ENCODE measurements around the gene RRAGB. TPM values are rescaled to one million over a fixed set of nuclear protein-coding genes. Genes with fewer than 3 reads are reported as not detected.
"Not testable (repeated sequence)": the region's sequence is repeated elsewhere in the genome, so short reads cannot be mapped to it uniquely, and the experiment has no call there.

Gene RRAGB, protein sequence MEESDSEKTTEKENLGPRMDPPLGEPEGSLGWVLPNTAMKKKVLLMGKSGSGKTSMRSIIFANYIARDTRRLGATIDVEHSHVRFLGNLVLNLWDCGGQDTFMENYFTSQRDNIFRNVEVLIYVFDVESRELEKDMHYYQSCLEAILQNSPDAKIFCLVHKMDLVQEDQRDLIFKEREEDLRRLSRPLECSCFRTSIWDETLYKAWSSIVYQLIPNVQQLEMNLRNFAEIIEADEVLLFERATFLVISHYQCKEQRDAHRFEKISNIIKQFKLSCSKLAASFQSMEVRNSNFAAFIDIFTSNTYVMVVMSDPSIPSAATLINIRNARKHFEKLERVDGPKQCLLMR
- 10 to 100 TPM; 16.6 to 19.3 TPM for total RNA-seq
- long read RNA-seq, donor 1, partial matches to known transcripts, result 1 of 9 reads
- long read RNA-seq, donor 1, other reads (novel, unspliced or antisense), result 3 of 9 reads
- long read RNA-seq, donor 2, transcript RRAGB-202 (10 exons, 2,061 nt), result major isoform, 21 of 32 reads
- long read RNA-seq, donor 2, partial matches to known transcripts, result 4 of 32 reads
- long read RNA-seq, donor 2, other reads (novel, unspliced or antisense), result 5 of 32 reads

DNA sequence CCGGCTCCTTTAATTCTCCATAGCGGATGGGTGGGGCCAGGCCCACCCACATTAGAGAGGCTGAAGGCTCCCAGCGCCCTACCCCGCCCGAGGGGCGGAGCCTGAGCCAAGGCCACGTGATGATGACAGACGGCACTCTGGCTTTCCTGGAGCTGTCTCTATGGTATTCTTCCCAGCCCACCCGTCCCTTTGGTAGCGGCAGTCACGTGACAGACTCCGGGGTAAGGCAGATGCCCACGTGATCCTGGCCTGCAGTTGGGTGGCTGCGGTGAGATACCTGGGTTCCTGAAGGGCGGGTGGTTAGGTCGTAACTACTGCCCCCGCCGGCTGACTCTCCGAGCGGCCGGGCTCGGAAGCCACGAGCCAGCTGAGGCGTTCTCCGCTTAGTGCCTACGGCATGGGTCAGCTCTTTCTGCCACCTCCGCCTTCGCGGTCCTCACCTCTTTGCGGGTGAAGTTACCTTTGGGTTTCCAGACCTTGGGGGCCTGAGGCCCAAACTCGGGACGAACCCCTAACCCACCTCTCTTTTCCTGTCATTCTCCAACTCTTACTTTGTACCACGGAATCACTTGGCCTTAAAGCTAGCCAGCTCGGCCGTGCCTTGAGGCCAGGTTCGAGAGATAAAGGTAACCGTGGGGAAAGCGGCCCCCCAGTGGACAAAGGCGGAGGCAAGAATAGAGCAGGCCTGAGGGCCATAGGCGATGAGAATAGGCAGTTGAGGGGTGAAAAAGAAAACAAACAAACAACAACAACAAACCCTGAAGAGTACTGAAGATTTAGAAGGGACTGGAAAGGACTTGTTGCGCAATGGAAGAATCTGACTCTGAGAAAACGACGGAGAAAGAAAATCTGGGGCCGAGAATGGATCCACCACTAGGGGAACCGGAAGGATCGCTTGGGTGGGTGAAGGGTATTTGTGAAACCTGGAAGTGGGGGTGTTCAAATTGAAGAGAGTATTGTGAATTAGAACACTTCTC lies at the start of gene RRAGB:
RRAGB (plus strand) TSS at position 229 of the 977 bp plus-strand sequence; CDS start at position 808, 579 bp downstream.
- intact Hi-C loops (cut with DNase I), result no loop called here
- DNase-seq (ENCODE audit: low spot score), result peak; percentile 97

DNA sequence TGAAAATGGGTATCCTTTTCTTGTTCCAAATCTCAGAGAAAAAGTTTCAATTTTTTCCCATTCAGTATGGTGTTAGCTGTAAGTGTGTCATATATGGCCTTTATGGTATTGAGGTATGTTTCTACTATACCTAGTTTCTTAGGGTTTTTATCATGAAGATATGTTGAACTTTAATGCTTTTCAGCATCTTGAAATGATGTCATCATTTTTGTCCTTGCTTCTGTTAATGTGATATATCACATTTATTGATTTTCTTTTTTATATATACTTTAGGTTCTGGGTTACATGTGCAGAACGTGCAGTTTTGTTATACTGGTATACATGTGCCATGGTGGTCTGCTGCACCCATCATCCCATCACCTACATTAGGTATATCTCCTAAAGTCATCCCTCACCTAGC lies 49.5 kb upstream of the RRAGB start:
- intact Hi-C loops (cut with DNase I), result no loop called here

DNA sequence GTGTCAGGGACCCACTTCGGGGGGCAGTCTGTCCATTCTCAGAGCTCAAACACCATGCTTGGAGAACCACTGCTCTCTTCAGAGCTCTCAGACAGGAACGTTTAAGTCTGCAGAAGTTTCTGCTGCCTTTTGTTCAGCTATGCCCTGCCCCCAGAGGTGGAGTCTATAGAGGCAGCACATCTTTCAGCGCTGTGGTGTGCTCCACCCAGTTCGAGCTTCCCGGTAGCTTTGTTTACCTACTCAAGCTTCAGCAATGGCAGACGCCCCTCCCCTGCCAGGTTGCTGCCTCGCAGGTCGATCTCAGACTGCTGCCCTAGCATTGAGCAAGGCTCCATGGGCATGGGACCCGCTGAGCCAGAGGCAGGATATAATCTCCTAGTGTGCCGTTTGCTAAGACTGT lies 29.0 kb upstream of the RRAGB start:
- DNase-seq (ENCODE audit: low spot score); intact Hi-C loops (cut with DNase I): not testable (repeated sequence)

More for the DNA sequence above, 49.5 kb upstream of the RRAGB start:
- DNase-seq (ENCODE audit: low spot score), result no peak

DNA sequence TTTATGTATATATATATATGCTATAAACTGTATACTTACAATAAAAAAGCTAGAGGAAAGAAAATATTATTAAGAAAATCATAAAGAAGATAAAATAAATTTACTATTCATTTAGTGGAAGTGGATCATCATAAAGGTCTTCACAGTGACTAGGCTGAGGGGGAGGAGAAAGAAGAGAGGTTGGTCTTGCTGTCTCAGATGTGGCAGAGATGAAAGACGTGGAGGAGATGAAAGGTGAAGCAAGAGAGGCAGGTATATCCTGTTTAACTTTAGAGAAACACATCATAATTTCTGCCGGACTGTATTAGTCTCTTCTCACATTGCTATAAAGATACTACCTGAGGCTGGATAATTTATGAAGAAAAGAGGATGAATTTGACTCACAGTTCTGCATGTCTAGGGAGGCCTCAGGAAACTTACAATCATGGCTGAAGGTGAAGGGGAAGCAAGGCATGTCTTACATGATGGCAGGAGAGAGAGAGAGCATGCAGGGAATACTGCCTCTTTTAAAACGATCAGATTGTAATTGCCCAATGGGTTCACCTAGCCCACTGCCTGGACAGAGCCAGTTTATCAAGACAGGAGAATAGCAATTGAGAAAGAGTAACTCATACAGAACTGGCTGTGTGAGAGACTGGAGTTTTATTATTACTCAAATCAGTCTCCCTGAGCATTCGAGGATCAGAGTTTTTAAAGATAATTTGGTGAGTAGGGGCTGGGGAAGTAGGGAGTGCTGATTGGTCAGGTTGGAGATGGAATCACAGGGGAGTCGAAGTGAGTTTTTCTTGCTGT lies 22.1 kb upstream of the RRAGB start:
- intact Hi-C loops (cut with DNase I), result no loop called here
- no peak for DNase-seq (ENCODE audit: low spot score)

DNA sequence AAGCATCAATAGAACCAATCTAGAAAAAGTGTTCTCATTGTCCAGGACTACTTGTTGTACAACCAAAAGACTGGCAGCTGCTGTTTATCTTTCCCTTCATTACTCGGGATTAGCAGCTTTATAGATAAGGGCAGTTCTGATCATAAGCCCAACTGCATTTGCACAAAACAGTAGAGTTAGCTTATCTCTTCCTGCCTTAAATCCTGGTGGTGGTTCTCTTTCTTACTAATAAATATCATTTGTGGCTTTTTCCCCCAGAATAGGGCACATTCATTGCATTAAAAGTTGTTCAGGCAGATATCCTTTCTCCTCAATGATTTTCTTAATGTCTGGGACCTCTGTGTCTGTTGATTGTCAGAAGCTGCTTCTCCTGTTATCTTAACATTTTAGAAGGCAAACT lies 20.2 kb upstream of the RRAGB start:
- intact Hi-C loops (cut with DNase I), result no loop called here

DNA sequence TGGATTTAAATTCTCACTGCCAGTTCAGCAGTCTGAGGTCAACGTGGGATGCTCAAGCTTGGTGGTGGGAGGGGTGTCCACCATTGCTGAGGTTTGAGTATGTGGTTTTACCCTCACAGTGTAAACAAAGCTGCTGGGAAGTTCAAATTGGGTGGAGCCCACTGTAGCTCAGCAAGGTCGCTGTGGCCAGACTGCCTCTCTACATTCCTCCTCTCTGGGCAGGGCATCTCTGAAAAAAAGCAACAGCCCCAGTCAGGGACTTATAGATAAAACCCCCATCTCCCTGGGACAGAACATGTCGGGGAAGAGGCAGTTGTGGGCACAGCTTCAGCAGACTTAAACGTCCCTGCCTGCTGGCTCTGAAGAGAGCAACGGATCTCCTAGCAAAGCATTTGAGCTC lies 14.9 kb upstream of the RRAGB start:
- intact Hi-C loops (cut with DNase I), result no loop called here
- DNase-seq (ENCODE audit: low spot score), result no peak

More for the DNA sequence above, 20.2 kb upstream of the RRAGB start:
- no peak for DNase-seq (ENCODE audit: low spot score)

DNA sequence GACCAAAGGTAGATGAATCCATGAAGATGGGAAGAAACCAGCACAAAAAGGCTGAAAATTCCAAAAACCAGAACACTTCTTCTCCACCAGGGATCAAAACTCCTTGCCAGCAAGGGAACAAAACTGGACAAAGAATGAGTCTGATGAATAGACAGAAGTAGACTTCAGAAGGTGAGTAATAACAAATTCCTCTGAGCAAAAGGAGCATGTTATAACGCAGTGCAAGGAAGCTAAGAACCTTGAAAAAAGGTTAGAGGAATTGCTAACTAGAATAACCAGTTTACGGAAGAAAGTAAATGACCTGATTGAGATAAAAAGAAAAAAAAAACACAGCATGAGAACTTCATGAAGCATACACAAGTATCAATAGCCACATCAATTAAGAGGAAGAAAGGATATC lies 14.1 kb upstream of the RRAGB start:
- DNase-seq (ENCODE audit: low spot score); intact Hi-C loops (cut with DNase I): not testable (repeated sequence)

DNA sequence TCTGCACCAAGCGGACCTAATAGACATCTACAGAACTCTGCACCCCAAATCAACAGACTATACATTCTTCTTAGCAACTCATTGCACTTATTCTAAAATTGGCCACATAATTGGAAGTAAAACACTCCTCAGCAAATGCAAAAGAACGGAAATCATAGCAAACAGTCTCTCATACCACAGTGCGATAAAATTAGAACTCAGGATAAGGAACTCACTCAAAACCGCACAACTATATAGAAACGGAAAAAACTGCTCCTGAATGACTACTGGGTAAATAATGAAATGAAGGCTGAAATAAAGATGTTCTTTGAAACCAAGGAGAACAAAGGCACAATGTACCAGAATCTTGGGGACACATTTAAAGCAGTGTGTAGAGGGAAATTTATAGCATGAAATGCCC lies 12.5 kb upstream of the RRAGB start:
- intact Hi-C loops (cut with DNase I); DNase-seq (ENCODE audit: low spot score): not testable (repeated sequence)

DNA sequence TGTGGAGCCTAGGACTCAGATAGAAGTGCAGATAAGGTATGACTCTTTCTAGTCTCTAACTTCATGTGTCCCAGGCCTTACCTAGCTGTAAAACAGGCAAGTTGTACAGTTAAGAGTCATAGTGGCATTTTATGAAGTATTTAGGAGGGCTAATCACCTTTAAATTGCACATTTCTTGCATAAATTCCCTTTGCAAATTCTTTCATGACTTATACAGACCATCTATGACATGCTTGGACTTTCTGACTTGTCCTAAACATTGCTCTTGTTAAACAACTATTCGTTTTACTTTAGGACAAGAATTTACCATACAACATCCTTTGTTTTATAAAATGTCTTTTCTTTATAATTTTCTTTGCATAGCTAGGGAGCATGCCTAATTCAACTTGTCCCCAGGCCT lies 7.8 kb upstream of the RRAGB start:
- intact Hi-C loops (cut with DNase I), result no loop called here

DNA sequence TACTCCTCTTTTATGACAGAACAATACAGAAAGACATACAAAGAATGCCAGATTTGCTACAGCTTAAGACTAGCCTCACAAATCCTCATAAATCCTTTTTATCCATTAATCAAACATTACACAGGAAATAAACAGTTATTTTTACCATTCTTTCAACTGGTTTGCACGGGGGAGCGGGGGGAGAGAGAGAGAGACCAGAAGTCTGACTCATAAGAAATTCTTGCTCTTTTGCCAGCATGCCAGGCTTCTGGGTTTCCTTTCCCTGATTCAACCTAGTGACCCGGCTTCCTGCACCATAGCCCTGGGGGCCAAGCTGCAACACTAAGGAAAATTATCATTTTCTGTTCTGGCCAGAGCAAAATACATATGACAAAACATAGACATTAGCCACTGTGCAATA lies 6.8 kb upstream of the RRAGB start:
- no peak for DNase-seq (ENCODE audit: low spot score)
- intact Hi-C loops (cut with DNase I), result no loop called here

More for the DNA sequence above, 7.8 kb upstream of the RRAGB start:
- no peak for DNase-seq (ENCODE audit: low spot score)

DNA sequence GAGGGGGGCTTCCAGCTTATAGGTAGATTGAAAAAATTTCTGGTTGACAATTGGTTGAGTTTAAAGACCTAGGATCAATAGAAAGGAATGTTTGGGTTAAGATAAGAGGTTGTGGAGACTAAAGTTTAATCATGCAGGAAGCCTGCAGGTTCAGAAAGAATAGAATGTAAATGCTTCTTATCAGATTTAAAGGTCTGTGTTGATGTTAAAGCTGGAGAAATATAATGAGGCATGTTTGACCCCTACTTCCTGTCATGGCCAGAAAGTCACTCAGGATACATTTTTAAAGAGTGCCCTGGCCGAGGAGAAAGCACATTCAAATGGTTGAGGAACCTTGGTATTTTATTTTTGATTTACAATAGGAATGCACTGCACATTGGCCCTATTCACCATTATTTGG lies 3.9 kb upstream of the RRAGB start:
- DNase-seq (ENCODE audit: low spot score), result no peak
- intact Hi-C loops (cut with DNase I), result no loop called here

DNA sequence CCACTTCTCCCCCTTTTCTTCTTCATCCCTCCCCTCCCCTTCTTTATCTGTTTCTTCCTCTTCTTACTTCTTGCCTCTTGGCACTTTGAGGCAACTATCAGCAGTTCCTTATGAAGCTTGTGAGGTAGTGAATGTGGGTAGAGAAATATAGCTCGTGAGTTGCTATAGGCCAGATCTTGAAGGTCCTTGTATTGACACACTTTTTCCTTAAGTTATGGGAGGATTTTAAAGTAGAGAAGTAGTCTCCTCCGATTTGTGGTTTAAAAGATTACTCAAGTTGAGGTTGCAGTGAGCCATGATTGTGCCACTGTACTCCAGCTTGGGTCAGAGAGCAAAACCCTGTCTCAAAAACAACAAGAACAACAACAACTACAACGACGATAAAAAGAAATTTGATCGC lies 3.4 kb upstream of the RRAGB start:
- intact Hi-C loops (cut with DNase I), result no loop called here
- no peak for DNase-seq (ENCODE audit: low spot score)

DNA sequence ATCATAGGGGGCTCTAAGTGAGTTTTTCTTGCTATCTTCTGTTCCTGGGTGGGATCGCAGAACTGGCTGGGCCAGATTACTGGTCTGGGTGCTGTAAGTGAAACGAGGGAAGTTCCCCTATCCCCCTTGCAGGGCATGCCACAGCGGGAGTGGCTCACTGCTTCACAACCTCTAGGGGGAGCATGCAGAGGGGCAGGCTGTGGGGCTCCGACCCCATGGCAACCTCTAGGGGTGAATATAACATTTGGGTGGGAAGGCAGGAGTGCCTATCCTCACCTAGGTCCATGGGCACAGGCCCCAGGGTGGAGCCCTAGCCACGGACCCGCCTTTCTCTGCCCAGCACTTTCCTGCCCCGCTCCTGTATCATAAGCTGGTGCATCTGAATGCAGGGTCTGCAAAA lies 1.7 kb upstream of the RRAGB start:
- intact Hi-C loops (cut with DNase I), result no loop called here
- no peak for DNase-seq (ENCODE audit: low spot score)

DNA sequence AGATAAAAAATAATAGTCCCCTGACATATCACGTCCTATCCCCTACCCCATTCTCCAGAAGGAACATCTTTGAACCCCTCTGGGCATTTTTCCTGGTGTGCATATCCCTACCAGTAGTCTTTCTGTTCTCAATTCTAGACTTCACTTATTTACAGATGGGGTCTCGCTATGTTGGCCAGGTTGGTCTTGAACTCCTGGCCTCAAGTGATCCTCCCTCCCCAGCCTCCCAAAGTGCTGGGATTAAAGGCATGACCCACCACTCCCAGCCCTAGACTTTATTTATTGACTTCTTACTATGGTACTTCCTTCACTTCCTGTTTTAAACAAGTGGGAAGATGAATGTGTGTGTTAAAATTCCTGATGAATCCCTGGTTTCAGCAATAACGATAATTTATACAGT lies 612 bp upstream of the RRAGB start:
- DNase-seq (ENCODE audit: low spot score), result no peak
- intact Hi-C loops (cut with DNase I), result no loop called here

DNA sequence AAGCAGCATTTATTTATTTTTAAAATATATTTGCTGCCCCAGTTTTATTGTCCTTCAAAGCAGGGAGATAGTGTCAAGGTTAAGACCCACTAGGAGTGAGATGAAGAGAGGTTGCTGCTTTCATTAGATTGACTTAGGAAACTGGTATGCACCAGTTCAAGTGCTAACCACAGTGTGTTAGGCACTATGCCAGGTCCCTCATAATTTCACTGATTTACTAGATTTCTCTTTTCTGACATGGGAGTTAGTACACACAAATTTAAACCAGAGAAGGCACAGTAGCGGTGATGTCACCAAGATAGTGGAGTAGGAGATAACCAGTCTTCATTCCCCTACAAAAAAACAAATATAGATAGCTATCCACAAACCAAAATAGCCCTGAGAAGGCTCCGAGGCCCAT lies 14.3 kb downstream of the RRAGB start:
- no peak for DNase-seq (ENCODE audit: low spot score)
- intact Hi-C loops (cut with DNase I), result no loop called here

DNA sequence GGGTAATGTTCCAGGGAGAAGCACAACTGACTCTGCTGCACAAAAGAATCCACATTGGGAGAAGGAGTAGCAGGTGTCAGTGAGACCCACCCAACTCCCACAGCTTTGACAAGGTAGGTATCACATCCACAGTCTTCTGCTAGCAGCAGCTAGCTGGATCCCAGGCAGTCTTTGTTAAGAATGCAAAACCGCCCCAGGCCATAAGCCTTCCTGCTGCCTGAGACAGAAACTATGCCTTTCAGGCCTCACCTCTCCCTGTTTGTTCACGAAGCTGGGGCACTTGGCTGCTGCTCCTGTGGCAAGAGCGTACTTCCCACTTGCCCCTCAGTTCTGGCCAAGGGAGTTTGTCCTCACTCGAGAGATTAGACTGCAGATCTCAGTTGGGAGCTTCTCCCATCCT lies 21.4 kb downstream of the RRAGB start:
- DNase-seq (ENCODE audit: low spot score), result no peak
- intact Hi-C loops (cut with DNase I), result no loop called here

DNA sequence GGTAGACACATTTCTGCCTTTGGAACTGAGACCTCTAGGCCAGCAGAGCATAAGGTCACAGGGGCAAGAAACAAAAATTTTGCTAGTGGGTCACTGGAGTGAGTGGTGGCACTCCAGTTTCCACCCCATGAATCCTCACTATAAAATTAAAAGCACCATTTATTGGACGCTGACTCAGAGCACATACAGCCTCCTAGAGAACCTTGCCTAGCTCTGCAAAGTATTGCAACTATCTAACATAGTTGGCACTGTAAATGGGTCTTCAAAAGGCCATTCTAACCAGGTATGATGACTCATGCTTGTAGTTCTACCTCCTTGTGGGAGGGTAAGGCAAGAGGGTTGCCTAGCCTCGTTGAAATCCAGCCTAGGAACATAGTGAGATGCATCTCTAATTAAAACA lies 25.1 kb downstream of the RRAGB start:
- DNase-seq (ENCODE audit: low spot score), result no peak

DNA sequence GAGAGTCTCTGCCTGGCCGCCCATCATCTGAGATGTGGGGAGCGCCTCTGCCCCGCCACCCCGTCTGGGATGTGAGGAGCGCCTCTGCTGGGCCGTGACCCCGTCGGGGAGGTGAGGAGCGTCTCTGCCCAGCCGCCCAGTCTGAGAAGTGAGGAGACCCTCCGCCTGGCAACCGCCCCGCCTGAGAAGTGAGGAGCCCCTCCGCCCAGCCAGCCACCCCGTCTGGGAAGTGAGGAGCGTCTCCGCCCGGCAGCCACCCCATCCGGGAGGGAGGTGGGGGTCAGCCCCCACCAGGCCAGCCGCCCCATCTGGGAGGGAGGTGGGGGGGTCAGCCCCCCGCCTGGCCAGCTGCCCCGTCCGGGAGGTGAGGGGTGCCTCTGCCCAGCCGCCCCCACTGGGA lies 30.9 kb downstream of the RRAGB start:
- DNase-seq (ENCODE audit: low spot score), result peak; percentile 72
- intact Hi-C loops (cut with DNase I), result not testable (repeated sequence)

More for the DNA sequence above, 25.1 kb downstream of the RRAGB start:
- intact Hi-C loops (cut with DNase I), result loop anchor here in 1 of 2 donors (2.0 kb wide), 1 partner anchor 74 kb away; no protein-coding TSS in a partner anchor

DNA sequence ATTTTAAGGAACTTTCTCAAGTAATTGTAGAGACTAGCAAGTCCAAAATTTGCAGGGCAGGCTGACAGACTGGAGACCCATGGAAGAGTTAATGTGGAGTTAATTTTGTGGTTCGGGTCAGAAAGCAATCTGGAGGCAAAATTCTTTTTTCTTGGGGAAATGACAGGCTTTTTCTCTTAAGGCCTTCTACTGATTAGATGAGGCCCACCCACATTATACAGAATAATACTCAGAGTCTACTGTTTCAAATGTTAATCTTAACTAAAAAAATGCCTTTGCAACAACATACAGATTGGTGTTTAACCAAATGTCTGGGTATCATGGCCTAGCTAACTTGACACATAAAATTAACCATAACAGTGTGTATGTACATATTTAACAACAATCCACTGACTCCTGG lies 32.7 kb downstream of the RRAGB start:
- DNase-seq (ENCODE audit: low spot score), result no peak
- intact Hi-C loops (cut with DNase I), result no loop called here
